ENCODE data around the gene MYH4.

The MYH4 gene

DNA sequence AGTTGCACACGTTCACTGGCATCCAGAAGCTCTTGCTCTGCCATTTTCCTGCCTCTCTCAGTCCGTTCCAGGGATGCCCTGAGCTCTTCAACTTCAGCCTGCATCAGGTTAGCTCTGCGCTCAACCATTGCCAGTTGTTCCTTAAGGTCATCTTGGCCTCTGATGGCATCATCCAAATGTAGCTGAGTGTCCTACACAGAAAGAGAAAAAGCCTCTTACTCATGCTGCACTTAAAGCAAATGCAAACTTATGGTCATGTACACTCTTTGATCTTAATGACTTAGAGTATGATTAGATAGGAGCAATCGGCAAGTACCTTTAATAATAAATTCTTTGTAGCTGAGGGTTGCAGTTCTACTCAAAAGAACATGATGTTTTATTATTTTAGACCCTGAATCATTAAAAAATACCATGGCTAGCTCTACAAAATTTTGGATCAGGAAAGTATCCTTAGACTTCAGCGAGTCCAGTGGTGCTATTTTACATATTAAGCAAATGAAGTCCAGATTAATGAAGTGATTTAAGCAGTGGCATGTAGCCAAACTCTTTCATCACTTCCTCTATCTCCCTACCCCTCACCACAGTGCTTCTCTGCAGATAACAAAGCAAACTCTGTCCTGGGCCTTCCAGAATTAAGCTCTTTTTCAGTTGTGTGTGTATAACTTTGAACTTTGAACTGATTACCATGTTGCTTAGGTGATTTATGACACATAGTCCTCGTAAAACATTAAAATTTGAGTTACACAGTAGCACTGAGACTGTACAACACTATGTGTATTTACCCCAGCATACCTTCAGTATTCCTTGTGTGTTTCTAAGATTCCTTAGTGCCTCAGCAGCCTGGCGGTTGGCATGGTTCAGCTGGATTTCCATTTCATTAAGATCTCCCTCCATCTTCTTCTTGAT, 22.1 kb downstream of the MYH4 start:
- no peak overlapping the region for H3K4me3 ChIP-seq (ENCODE audit: low read depth, low read length)
- H3K27me3 ChIP-seq (ENCODE audit: insufficient read depth, low read depth, severe bottlenecking) = no peaks in the 10 kb centered on the region
- DNase-seq = no peak
- H3K27ac ChIP-seq = no peak overlapping the region
- H3K36me3 ChIP-seq = no peaks in the 10 kb centered on the region
- TF ChIP-seq, protein P1, sequence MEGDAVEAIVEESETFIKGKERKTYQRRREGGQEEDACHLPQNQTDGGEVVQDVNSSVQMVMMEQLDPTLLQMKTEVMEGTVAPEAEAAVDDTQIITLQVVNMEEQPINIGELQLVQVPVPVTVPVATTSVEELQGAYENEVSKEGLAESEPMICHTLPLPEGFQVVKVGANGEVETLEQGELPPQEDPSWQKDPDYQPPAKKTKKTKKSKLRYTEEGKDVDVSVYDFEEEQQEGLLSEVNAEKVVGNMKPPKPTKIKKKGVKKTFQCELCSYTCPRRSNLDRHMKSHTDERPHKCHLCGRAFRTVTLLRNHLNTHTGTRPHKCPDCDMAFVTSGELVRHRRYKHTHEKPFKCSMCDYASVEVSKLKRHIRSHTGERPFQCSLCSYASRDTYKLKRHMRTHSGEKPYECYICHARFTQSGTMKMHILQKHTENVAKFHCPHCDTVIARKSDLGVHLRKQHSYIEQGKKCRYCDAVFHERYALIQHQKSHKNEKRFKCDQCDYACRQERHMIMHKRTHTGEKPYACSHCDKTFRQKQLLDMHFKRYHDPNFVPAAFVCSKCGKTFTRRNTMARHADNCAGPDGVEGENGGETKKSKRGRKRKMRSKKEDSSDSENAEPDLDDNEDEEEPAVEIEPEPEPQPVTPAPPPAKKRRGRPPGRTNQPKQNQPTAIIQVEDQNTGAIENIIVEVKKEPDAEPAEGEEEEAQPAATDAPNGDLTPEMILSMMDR (IDR thresholded peaks at IDR 0.05; ENCODE audit: low read depth, low read length) = no peak
- H3K9me3 ChIP-seq (ENCODE audit: severe bottlenecking) = no peaks in the 10 kb centered on the region

DNA sequence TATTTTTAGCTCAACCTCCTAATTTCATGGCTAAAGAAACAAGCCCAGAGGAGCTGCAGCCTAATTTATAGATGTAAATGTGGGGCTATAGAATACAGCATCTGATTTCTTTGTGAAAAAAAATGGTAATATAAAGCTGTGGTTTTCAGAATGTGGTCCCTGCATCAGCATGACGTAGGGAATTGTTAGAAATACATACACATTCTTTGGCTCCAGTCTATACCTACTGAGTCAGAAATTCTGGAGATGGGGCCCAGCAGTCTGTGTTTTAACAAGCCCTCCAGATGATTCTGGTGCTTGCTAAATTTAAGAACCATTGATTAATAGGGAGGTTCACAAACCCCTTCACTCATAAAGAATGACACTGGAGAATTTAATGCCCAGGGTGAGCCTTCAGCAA, 29.5 kb downstream of the MYH4 start:
- Histone ChIP-seq H3K9me3 (ENCODE audit: severe bottlenecking) (no peaks in the 10 kb centered on the region), H3K27ac (no peak overlapping the region), H3K27me3 (ENCODE audit: insufficient read depth, low read depth, severe bottlenecking) (no peaks in the 10 kb centered on the region), H3K36me3 (no peaks in the 10 kb centered on the region), H3K4me3 (ENCODE audit: low read depth, low read length) (no peak overlapping the region)
- no peak for DNase-seq
- TF ChIP-seq, protein P1 (IDR thresholded peaks at IDR 0.05; ENCODE audit: low read depth, low read length) = no peak

DNA sequence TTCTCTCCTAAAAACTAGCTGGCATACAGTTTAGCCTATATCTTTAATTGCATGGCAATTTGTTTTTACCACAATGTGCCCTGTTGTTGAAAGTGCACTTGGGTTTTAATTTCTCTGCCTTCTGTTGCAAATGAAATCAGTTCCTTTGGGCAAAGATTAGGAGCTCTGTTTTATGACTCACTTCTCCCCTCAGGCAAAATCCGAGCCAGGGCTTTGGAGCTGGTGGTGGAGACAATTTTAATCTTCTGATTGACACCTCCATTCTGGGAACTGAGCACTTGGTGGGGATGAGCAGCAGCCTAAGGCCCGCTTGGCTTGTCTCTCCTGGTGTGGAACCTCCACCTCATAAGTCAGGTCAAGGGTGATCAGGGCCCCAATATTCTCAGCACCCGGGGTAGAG, 34.3 kb downstream of the MYH4 start:
- Histone ChIP-seq H3K9me3 (ENCODE audit: severe bottlenecking) (no peaks in the 10 kb centered on the region), H3K27me3 (ENCODE audit: insufficient read depth, low read depth, severe bottlenecking) (no peaks in the 10 kb centered on the region), H3K36me3 (no peaks in the 10 kb centered on the region), H3K27ac (no peak overlapping the region), H3K4me3 (ENCODE audit: low read depth, low read length) (no peak overlapping the region)
- TF ChIP-seq, protein P1 (IDR thresholded peaks at IDR 0.05; ENCODE audit: low read depth, low read length) = no peak
- DNase-seq = peak; percentile 9

DNA sequence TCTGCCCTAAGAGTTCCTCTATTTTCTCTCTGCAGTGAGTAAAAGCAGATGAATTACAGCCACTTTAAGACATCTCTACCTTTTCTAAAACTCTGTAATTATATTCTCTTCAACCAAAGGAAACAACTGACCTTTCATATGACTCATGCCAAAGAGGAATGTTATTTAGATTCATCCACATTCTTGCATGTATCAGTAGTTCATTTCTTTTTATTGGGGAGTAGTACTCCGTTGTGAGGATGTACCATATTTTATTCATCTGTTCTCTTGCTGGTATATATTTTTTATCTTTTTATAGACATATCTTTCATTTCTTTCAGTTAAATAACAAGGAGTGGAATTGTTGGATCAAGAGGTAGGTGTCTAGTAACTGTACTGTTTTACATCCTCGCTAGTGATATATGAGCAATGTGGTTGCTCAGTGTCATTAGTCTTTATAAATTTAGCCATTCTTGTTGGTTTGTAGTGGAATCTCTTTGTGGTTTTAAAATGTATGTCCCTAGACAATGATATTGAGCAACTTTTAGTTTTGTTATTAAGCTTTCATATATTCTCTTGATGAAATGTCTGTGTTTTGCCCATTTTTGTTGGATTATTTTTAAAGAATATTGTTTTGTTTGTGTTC, 39.8 kb downstream of the MYH4 start:
- no peak overlapping the region for H3K4me3 ChIP-seq (ENCODE audit: low read depth, low read length)
- no peak for DNase-seq

DNA sequence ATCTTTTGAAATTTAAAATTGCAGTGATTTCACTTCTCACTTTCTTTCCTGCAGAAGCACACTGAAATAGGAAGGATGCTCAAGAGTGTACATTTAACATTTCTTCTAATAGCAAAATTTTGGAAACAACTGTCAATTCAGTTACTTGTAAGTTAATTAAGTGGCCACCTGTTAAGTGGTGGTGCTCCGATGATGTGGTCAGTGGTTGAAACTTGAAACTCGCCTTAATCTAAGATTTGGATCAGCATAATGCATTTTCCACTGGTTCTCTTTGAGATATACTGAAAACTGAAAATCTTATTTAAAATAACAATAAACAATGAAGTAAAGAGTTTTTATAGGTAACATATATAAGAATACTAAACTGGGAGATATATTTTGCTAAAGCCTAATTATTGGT, 40.6 kb downstream of the MYH4 start:
- Histone ChIP-seq H3K36me3 (no peaks in the 10 kb centered on the region), H3K9me3 (ENCODE audit: severe bottlenecking) (no peaks in the 10 kb centered on the region), H3K4me3 (ENCODE audit: low read depth, low read length) (no peak overlapping the region), H3K27me3 (ENCODE audit: insufficient read depth, low read depth, severe bottlenecking) (no peaks in the 10 kb centered on the region), H3K27ac (no peak overlapping the region)
- no peak for DNase-seq
- TF ChIP-seq, protein P1 (IDR thresholded peaks at IDR 0.05; ENCODE audit: low read depth, low read length) = no peak

More for the DNA sequence above, 39.8 kb downstream of the MYH4 start:
- H3K27me3 ChIP-seq (ENCODE audit: insufficient read depth, low read depth, severe bottlenecking) = no peaks in the 10 kb centered on the region
- H3K9me3 ChIP-seq (ENCODE audit: severe bottlenecking) = no peaks in the 10 kb centered on the region
- no peaks in the 10 kb centered on the region for H3K36me3 ChIP-seq
- no peak overlapping the region for H3K27ac ChIP-seq
- TF ChIP-seq, protein P1 (IDR thresholded peaks at IDR 0.05; ENCODE audit: low read depth, low read length) = no peak
